Skin epidermis (tissue), 12 donors: Measurements from ENCODE around the gene ANAPC16.
A peak's percentile ranks its signal among the peaks of the same experiment; 100 is the strongest.
"Not testable (repeated sequence)": the region's sequence is repeated elsewhere in the genome, so short reads cannot be mapped to it uniquely, and the experiment has no call there.

ENCODE experiments used
- H3K27ac ChIP-seq, 21 experiments: fragments of 200-600 bp; sonication (generic) in 11 of 21; one replicate each; pipeline ENCODE4 v1.5.0; 2020; ENCODE audit warnings: mild to moderate bottlenecking in 3 of 21, inconsistent platforms in 2 of 21, moderate library complexity in 2 of 21
- H3K4me3 ChIP-seq, 7 experiments: fragments of 200-600 bp; sonication (generic) in 2 of 7; one replicate each; pipeline ENCODE4 v1.5.0; 2020; ENCODE audit warnings: inconsistent platforms in 2 of 7, mild to moderate bottlenecking in 2 of 7, moderate library complexity in 1 of 7

The ANAPC16 gene

DNA sequence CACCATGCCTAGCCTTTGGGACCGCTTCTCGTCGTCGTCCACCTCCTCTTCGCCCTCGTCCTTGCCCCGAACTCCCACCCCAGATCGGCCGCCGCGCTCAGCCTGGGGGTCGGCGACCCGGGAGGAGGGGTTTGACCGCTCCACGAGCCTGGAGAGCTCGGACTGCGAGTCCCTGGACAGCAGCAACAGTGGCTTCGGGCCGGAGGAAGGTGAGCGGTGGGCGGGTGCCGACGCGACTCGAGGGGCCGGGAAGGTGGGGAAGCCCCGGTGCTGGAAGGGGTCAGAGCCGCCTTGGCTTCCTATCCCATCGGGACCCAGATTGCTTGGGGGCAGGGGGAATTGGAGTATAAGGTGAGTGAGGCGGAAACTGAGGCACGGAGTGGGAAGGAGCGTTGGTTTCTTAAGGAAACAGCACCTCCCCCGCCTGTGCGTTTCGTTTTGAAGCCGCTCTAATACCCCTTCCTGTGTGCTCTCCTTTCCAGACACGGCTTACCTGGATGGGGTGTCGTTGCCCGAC is 58.5 kb downstream of the ANAPC16 start:
- peak overlapping the region; percentile 71 to 94 (median 82) for H3K4me3 ChIP-seq

DNA sequence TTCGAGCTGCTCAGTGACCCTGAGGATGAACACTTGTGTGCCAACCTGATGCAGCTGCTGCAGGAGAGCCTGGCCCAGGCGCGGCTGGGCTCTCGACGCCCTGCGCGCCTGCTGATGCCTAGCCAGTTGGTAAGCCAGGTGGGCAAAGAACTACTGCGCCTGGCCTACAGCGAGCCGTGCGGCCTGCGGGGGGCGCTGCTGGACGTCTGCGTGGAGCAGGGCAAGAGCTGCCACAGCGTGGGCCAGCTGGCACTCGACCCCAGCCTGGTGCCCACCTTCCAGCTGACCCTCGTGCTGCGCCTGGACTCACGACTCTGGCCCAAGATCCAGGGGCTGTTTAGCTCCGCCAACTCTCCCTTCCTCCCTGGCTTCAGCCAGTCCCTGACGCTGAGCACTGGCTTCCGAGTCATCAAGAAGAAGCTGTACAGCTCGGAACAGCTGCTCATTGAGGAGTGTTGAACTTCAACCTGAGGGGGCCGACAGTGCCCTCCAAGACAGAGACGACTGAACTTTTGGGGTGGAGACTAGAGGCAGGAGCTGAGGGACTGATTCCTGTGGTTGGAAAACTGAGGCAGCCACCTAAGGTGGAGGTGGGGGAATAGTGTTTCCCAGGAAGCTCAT is 59.0 kb downstream of the ANAPC16 start:
- peak overlapping the region; percentile 71 to 94 (median 82) for H3K4me3 ChIP-seq
- H3K27ac ChIP-seq, result peak overlapping the region; percentile 2 to 98 (median 95)

More for the DNA sequence above, 58.5 kb downstream of the ANAPC16 start:
- H3K27ac ChIP-seq, result peak overlapping the region; percentile 81 to 98 (median 95)

DNA sequence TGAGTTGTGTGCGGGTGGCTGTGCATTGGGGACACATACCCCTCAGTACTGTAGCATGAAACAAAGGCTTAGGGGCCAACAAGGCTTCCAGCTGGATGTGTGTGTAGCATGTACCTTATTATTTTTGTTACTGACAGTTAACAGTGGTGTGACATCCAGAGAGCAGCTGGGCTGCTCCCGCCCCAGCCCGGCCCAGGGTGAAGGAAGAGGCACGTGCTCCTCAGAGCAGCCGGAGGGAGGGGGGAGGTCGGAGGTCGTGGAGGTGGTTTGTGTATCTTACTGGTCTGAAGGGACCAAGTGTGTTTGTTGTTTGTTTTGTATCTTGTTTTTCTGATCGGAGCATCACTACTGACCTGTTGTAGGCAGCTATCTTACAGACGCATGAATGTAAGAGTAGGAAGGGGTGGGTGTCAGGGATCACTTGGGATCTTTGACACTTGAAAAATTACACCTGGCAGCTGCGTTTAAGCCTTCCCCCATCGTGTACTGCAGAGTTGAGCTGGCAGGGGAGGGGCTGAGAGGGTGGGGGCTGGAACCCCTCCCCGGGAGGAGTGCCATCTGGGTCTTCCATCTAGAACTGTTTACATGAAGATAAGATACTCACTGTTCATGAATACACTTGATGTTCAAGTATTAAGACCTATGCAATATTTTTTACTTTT is 59.7 kb downstream of the ANAPC16 start:
- H3K4me3 ChIP-seq, result peak overlapping the region; percentile 71 to 94 (median 82)
- peak overlapping the region; percentile 8 to 98 (median 95) for H3K27ac ChIP-seq

DNA sequence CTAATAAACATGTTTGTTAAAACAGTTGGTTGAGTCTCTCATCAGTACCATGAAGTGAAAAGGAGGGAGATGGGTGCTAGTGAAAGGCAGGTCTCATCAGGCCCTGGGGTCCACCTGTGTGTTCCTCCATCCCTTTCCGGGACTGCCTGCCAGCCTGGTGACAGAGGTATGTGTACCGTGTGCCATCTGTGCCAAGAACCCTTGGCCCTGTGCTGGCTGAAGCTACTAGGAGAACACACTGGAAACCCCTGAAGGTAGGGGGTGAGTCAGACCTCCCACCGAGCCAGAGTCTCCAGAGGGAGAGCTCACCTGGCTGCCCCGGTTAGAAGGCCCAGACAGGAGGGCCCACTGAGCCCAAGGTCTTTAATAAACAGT is 60.2 kb downstream of the ANAPC16 start:
- peak overlapping the region in 16 of 21 experiments; percentile 26 to 98 (median 95) for H3K27ac ChIP-seq
- peak overlapping the region; percentile 71 to 94 (median 82) for H3K4me3 ChIP-seq

GRCh38 chr10:72276421-72277339 is 60.9 kb downstream of the ANAPC16 start:
- peak overlapping the region in 15 of 21 experiments; percentile 21 to 98 (median 95) for H3K27ac ChIP-seq

DNA sequence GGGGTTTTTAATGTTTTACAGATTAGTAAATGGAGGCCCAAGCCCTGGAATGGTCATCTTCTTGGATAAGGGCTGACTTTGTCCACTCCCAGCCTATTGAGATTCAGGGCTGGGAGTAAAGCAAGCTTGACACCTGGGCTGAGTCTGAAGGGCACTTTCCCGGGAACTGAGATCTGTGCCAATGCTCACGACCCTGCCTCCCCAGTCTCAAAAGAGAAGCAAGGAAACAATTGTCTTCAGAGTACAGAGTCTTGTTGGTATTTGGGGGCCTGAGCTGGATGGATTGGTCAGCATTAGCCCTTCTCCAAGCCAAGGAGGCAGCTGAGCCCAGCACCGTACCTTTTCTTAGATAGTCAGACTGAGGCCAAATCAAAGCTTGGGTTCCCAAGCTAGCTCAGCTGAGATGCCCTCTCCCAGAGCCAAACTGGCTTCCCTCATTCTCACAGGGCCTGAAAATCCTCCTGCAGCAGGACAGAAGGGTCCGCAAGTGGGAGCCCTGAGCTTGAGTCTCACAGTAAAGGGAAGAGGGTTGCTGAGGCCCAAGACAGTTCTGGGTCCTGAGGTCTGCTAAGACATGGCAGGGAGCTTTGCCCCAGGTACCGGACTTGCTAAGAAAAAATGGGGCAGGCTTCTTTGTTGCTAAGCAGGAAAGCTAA is 61.7 kb downstream of the ANAPC16 start:
- H3K4me3 ChIP-seq, result no peak overlapping the region
- H3K27ac ChIP-seq, result peak overlapping the region in 15 of 21 experiments; percentile 14 to 98 (median 51)

More at GRCh38 chr10:72276421-72277339, 60.9 kb downstream of the ANAPC16 start:
- peak overlapping the region in 4 of 7 experiments; percentile 71 to 94 (median 82) for H3K4me3 ChIP-seq

GRCh38 chr10:72277996-72278667 is 62.3 kb downstream of the ANAPC16 start:
- no peak overlapping the region for H3K4me3 ChIP-seq
- peak overlapping the region in 13 of 21 experiments; percentile 10 to 98 (median 51) for H3K27ac ChIP-seq

DNA sequence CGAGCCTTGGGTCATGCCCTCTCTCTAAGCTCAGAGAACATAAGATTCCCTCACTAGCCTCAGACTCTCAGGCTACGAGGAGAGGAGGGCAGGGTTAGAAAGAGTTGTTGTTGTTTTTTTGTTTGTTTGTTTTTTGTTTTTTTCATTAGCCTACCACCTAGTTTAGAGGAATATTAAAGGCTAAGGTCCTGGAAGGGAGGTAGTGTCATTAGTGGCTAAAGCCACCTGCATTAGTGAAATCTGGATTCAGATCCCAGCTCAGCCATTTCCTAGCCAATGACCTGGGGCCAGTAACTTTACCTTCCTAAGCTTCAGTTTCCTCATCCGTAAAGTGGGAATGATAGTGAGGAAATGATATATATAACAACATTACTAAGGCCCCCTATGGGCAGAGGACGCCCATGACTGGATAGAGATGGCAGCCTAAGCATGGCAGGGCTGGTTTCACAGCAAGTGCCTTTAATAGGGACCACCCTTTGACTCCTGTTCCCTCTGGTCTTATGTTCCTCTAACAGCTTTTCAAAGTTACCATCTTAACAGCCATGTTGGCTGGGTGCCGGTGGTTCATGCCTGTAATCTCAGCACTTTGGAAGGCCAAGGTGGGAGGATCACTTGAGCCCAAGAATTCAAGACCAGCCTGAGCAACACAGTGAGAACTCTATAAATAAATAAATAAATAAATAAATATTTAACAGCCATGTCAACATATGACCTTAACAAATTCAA is 63.0 kb downstream of the ANAPC16 start:
- H3K27ac ChIP-seq, result peak overlapping the region in 6 of 21 experiments; percentile 17 to 97 (median 94)
- no peak overlapping the region for H3K4me3 ChIP-seq

- H3K27ac ChIP-seq, H3K4me3 ChIP-seq: not testable (repeated sequence)
Observed at GRCh38 chr10:72279587-72279986, 63.8 kb downstream of the ANAPC16 start.

DNA sequence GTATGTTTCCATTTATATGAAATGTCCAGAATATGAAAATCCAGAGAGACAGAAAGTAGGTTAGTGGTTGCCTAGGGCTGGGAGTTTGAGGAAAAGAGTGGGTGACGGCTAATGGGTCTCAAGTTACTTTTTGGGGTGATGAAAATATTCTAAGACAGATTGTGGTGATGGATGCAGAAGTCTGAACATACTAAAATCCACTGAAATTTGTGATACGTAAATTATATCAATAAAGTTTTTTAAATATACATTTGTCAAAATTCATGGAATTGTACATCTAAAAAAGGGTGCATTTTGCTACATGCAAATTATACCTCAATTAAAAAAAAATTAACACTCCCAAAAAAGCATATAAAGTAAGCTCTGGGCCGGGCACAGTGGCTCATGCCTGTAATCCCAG is 67.3 kb downstream of the ANAPC16 start:
- H3K27ac ChIP-seq, result no peak overlapping the region
- no peak overlapping the region for H3K4me3 ChIP-seq
